GM12892 (cell line): ENCODE measurements around the gene KCNMA1.
A peak's percentile ranks its signal among the peaks of the same experiment; 100 is the strongest.
"Not testable (repeated sequence)": the region's sequence is repeated elsewhere in the genome, so short reads cannot be mapped to it uniquely, and the experiment has no call there.

ENCODE experiments used
- DNase-seq: peaks from one replicate; pipeline ENCODE4 v3.0.0; 2011; ENCODE audit not compliant: insufficient read length
- FAIRE-seq: peaks from 2 replicates; lab custom pipeline; 2011; peaks lifted over from hg19 to GRCh38; lab: Jason Lieb, UNC
- POLR2A ChIP-seq: IDR thresholded peaks from 2 replicates; pipeline ENCODE4 v1.6.1; 2011; ENCODE audit warnings: low read depth, low read length, control low read depth
- POLR2AphosphoS5 ChIP-seq: IDR thresholded peaks from 2 replicates; pipeline ENCODE4 v1.6.1; 2011; ENCODE audit warnings: low read depth, low read length, control low read depth
- TAF1 ChIP-seq: IDR thresholded peaks from 2 replicates; pipeline ENCODE4 v1.6.1; 2011; ENCODE audit warnings: low read depth, mild to moderate bottlenecking, control low read depth, low read length, borderline replicate concordance

KCNMA1 gene

GRCh38 chr10:77358656-77359055 is 279.0 kb downstream of the KCNMA1 start:
- DNase-seq (no peak), FAIRE-seq (no peak)
- TF ChIP-seq POLR2AphosphoS5 = no peak
- no peak for TF ChIP-seq POLR2A
- no peak for TF ChIP-seq TAF1

- TF ChIP-seq POLR2AphosphoS5 (no peak), POLR2A (no peak), TAF1 (no peak)
- FAIRE-seq = no peak
- no peak for DNase-seq
Observed at GRCh38 chr10:77357611-77358310, 279.8 kb downstream of the KCNMA1 start.

DNA sequence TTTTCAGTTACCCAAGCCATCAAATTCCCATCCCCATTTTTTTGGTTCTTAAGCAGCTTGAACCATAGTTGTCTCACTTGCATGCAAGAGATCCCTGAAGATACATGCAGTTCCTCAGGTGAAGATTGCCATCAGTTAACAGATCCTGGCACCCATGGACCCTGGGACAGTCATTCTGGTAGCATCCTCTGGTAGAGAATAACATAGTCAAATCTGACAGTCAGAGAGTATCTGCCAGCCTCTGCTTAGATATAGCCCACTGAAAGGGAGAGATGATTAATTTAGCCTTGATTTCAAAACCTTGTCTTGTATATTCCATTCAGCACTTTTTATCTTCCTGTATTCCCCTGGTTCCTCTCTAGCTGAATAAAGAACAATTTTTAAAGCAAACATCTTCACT is 280.4 kb downstream of the KCNMA1 start:
- DNase-seq = no peak
- TF ChIP-seq POLR2A (no peak), TAF1 (no peak), POLR2AphosphoS5 (no peak)
- FAIRE-seq = no peak

GRCh38 chr10:77355844-77356243 is 281.8 kb downstream of the KCNMA1 start:
- DNase-seq (no peak), FAIRE-seq (no peak)
- TF ChIP-seq POLR2AphosphoS5 = no peak
- TF ChIP-seq TAF1 = no peak
- no peak for TF ChIP-seq POLR2A

- no peak for TF ChIP-seq TAF1
- TF ChIP-seq POLR2AphosphoS5 = no peak
- no peak for TF ChIP-seq POLR2A
- DNase-seq = no peak
- FAIRE-seq = no peak
Observed at GRCh38 chr10:77351386-77351785, 286.2 kb downstream of the KCNMA1 start.

- DNase-seq (no peak), FAIRE-seq (peak; percentile 46)
- no peak for TF ChIP-seq POLR2AphosphoS5
Observed at GRCh38 chr10:77350711-77351119, 286.9 kb downstream of the KCNMA1 start.

DNA sequence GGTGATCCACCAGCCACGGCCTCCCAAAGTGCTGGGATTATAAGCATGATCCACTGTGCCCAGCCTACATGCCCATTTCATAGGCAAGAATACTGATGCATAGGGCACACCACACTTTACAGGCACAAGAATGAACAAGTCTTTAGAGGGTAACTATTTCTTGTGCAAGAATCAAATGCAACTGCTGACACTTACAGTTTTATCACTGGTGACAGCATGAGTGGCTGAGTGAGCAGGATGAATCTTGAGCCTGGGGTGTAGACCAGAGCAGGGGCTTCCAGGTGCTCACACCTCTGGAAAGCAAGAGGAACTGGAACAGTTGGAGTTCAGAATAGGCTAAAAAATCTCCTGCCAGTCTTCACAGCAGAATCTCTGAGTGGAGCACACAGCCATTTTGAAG is 287.5 kb downstream of the KCNMA1 start:
- no peak for DNase-seq
- no peak for TF ChIP-seq POLR2AphosphoS5
- no peak for TF ChIP-seq POLR2A
- FAIRE-seq = no peak

- FAIRE-seq (no peak), DNase-seq (no peak)
- TF ChIP-seq TAF1 (no peak), POLR2AphosphoS5 (no peak), POLR2A (no peak)
Observed at GRCh38 chr10:77349226-77349625, 288.4 kb downstream of the KCNMA1 start.

GRCh38 chr10:77348751-77349150 is 288.9 kb downstream of the KCNMA1 start:
- DNase-seq (no peak), FAIRE-seq (no peak)
- TF ChIP-seq TAF1 (no peak), POLR2A (no peak), POLR2AphosphoS5 (no peak)

- DNase-seq (no peak), FAIRE-seq (peak; percentile 27)
- TF ChIP-seq POLR2AphosphoS5 = no peak
- TF ChIP-seq TAF1 = no peak
Observed at GRCh38 chr10:77348082-77348481, 289.5 kb downstream of the KCNMA1 start.

DNA sequence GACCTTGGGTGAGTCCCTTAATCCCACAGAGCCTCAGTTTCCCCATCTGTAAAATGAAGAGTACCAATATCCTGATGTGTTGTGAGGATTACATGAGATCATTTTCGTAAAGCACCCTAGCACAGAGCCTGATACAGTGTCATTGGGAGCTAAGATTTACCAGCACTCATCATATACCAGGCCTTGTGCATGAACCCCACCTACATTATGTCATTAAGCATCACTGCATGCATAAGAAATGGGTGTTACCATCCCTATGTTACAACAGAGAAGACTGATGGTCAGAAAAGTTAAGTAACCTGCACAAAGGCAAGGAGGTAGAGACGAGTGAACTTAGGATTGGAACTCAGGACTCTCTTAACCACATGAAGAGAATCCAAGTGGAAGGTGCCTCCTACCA is 290.6 kb downstream of the KCNMA1 start:
- TF ChIP-seq TAF1 (no peak), POLR2AphosphoS5 (no peak), POLR2A (no peak)
- no peak for DNase-seq
- no peak for FAIRE-seq

DNA sequence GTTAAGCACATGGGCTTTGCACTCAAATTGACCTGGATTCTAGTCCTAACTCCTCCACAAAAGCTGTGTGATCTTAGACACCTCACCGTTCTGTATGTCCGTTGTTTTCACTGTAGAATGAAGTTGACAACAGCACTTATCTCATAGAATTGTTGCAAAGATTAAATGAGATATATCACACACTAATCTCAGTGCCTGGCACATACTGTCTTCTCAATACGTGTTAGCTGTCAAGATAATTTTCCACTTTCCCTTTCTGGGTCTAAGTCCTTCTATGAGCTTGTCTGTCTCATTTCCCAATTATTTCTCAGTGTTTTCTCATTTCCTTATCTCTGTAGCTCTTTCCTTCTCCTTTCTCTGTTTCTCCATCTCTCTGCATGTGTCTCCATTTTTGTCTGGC is 296.6 kb downstream of the KCNMA1 start:
- DNase-seq = no peak
- FAIRE-seq = no peak
- TF ChIP-seq POLR2A = no peak
- no peak for TF ChIP-seq POLR2AphosphoS5
- TF ChIP-seq TAF1 = no peak

- not testable (repeated sequence) for DNase-seq, FAIRE-seq
Observed at GRCh38 chr10:77339872-77340271, 297.7 kb downstream of the KCNMA1 start.

DNA sequence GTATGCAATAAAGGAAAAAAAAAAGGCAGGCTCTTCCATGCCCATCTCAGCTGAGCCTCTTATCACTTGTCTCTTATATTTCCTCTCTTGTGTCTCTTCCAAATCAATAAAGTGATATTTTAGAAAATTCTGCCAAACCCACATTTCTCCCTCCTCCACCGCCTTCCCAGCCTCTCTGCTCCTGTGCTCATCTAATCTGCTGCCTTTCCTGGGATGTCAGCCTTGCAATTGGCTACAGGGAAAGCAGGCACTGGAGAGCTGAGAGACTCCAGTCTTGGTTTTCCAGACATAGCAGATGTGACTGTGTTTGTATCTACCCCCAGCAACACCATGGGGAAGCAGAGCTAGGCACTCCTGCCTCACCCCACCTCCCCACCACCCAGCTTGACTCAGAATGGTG is 298.4 kb downstream of the KCNMA1 start:
- DNase-seq (no peak), FAIRE-seq (no peak)
- no peak for TF ChIP-seq POLR2A
- no peak for TF ChIP-seq TAF1
- no peak for TF ChIP-seq POLR2AphosphoS5
